OCI-LY7 (cell line): ENCODE results near the gene PCDHA10.

Experiments used
- CTCF ChIP-seq: fragments of 200-600 bp; sonication (generic); conservative IDR thresholded peaks from 2 replicates; pipeline ENCODE4 v1.5.1; 2014; ENCODE audit warnings: mild to moderate bottlenecking, antibody characterized with exemption, low read length, moderate library complexity, mixed read lengths
- EZH2phosphoT487 ChIP-seq: fragments of 200-600 bp; sonication (generic); IDR thresholded peaks from 2 replicates; pipeline ENCODE4 v1.6.1; 2018; ENCODE audit warnings: low read depth, borderline replicate concordance, mild to moderate bottlenecking, mixed run types, antibody characterized with exemption, low read length, moderate library complexity, mixed read lengths

GRCh38 chr5:140869555-140869886 is 13.8 kb downstream of the PCDHA10 start:
- peak; percentile 59; the same call in 1 of the 2 replicates for TF ChIP-seq CTCF
- TF ChIP-seq EZH2phosphoT487, result no peak
